SK-N-SH (cell line): ENCODE measurements around the gene UBE2D3.

Experiments
- CTCF ChIP-seq: fragments of 200-600 bp; sonication (generic); IDR thresholded peaks from 2 replicates; pipeline ENCODE4 v1.6.1; 2017; ENCODE audit warnings: antibody characterized with exemption, mild to moderate bottlenecking, moderate library complexity
- EP300 ChIP-seq, 2 experiments: IDR thresholded peaks; 2 replicates each; pipeline versions ENCODE4 v1.4.0 to v1.6.1; 2012; ENCODE audit warnings: borderline replicate concordance in 1 of 2, low read depth in 1 of 2, low read length in 1 of 2
- FOXJ3 ChIP-seq: sonication (generic); formaldehyde crosslinking; IDR thresholded peaks from 2 replicates; pipeline ENCODE4 v1.5.1; 2020; ENCODE audit warnings: mild to moderate bottlenecking, missing genetic modification reagents
- NRF1 ChIP-seq: IDR thresholded peaks from 2 replicates; pipeline ENCODE4 v1.6.1; 2012; ENCODE audit warnings: low read depth, mild to moderate bottlenecking, low read length
- POLR2AphosphoS5 ChIP-seq: IDR thresholded peaks from 2 replicates; pipeline ENCODE4 v1.6.1; 2012; ENCODE audit warnings: low read depth, low read length
- REST ChIP-seq: IDR thresholded peaks from 2 replicates; pipeline ENCODE4 v1.6.1; 2012; ENCODE audit warnings: mild to moderate bottlenecking, low read depth, low read length, moderate library complexity
- SIN3A ChIP-seq: IDR thresholded peaks from 2 replicates; pipeline ENCODE4 v1.6.1; 2012; ENCODE audit warnings: low read depth, mild to moderate bottlenecking, low read length, moderate library complexity, borderline replicate concordance
- TAF1 ChIP-seq: IDR thresholded peaks from 2 replicates; pipeline ENCODE4 v1.6.1; 2012; ENCODE audit warnings: low read depth, mild to moderate bottlenecking, low read length, moderate library complexity, borderline replicate concordance
- USF1 ChIP-seq: IDR thresholded peaks from 2 replicates; pipeline ENCODE4 v1.4.0; 2012; ENCODE audit warnings: low read depth, borderline replicate concordance
- YY1 ChIP-seq: IDR thresholded peaks from 2 replicates; pipeline ENCODE4 v1.4.0; 2012; ENCODE audit warnings: low read depth, mild to moderate bottlenecking

DNA sequence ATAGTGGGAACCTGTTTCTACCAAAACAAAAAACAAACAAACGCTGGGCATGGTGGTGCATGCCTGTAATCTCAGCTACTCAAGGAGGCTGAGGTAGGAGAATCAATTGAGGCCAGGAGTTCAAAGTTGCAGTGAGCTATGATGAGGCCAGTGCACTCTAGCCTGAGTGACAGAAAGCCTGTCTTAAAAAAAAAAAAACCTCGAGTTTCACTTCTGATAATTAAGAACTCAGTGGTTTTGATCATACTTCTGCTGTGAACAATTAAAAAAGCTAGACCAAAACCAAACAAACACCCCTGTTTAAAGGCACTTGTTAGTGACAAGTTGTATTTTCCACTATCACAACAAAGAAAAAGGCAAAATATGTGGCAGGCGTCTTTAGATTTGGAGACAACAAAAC, 15.0 kb upstream of the UBE2D3 start:
- no peak for TF ChIP-seq TAF1
- TF ChIP-seq FOXJ3: no peak
- no peak for TF ChIP-seq NRF1
- no peak for TF ChIP-seq POLR2AphosphoS5
- TF ChIP-seq EP300 (IDR thresholded peaks at IDR 0.05; ENCODE audit: borderline replicate concordance in 1 of 2, low read depth in 1 of 2, low read length in 1 of 2): no peak
- no peak for TF ChIP-seq CTCF
- TF ChIP-seq YY1: no peak
- TF ChIP-seq REST: no peak
- no peak for TF ChIP-seq SIN3A
- TF ChIP-seq USF1: no peak
